HepG2 (cell line): ENCODE measurements around the gene OR10V1. TPM values are rescaled to one million over a fixed set of nuclear protein-coding genes. Genes with fewer than 3 reads are reported as not detected.
A peak's percentile ranks its signal among the peaks of the same experiment; 100 is the strongest.

Source experiments
- CAMTA2 ChIP-seq: sonication (generic); formaldehyde crosslinking; IDR thresholded peaks from 2 replicates; pipeline ENCODE4 v1.4.0; 2020; ENCODE audit warnings: mild to moderate bottlenecking, missing genetic modification reagents, borderline replicate concordance
- CHCHD3 ChIP-seq: sonication (generic); formaldehyde crosslinking; IDR thresholded peaks from 2 replicates; pipeline ENCODE4 v1.8.0; 2022; ENCODE audit warnings: mild to moderate bottlenecking, missing genetic modification reagents, moderate library complexity
- CTCF ChIP-seq: sonication (generic); formaldehyde crosslinking; IDR thresholded peaks from 2 replicates; pipeline ENCODE4 v1.5.0; 2020; ENCODE audit warnings: mild to moderate bottlenecking, missing genetic modification reagents, moderate library complexity
- DMAP1 ChIP-seq: IDR thresholded peaks from 2 replicates; pipeline ENCODE4 v1.6.1; 2016
- ELF3 ChIP-seq: IDR thresholded peaks from 2 replicates; pipeline ENCODE4 v1.6.1; 2016; ENCODE audit warnings: missing genetic modification reagents, missing compliant biosample characterization
- GATAD2A ChIP-seq: IDR thresholded peaks from 2 replicates; pipeline ENCODE4 v1.6.1; 2016
- HMGXB3 ChIP-seq: sonication (generic); formaldehyde crosslinking; IDR thresholded peaks from 2 replicates; pipeline ENCODE4 v1.4.0; 2020; ENCODE audit warnings: missing genetic modification reagents, borderline replicate concordance
- HNRNPH1 ChIP-seq: fragments of 200-400 bp; formaldehyde crosslinking; optimal IDR thresholded peaks from 2 replicates; pipeline ENCODE3; 2017; ENCODE audit warnings: mild to moderate bottlenecking, low read depth, low read length
- KAT7 ChIP-seq: IDR thresholded peaks from 2 replicates; pipeline ENCODE4 v1.6.1; 2018; ENCODE audit warnings: borderline replicate concordance, missing compliant biosample characterization
- NFATC3 ChIP-seq: sonication (generic); formaldehyde crosslinking; IDR thresholded peaks from 2 replicates; pipeline ENCODE4 v1.5.1; 2020; ENCODE audit warnings: mild to moderate bottlenecking, missing genetic modification reagents
- NR2C2 ChIP-seq: sonication (generic); formaldehyde crosslinking; IDR thresholded peaks from 2 replicates; pipeline ENCODE4 v1.4.0; 2020; ENCODE audit warnings: missing genetic modification reagents, mild to moderate bottlenecking, moderate library complexity, borderline replicate concordance
- POLR2AphosphoS5 ChIP-seq: IDR thresholded peaks from 2 replicates; pipeline ENCODE4 v1.6.1; 2012; ENCODE audit warnings: low read depth, low read length
- ZBED4 ChIP-seq: sonication (generic); formaldehyde crosslinking; IDR thresholded peaks from 2 replicates; pipeline ENCODE4 v1.4.0; 2020; ENCODE audit warnings: missing genetic modification reagents, borderline replicate concordance
- ZFP41 ChIP-seq: sonication (generic); formaldehyde crosslinking; IDR thresholded peaks from 2 replicates; pipeline ENCODE4 v1.4.0; 2020; ENCODE audit warnings: mild to moderate bottlenecking, missing genetic modification reagents, borderline replicate concordance
- ZNF281 ChIP-seq: sonication (generic); formaldehyde crosslinking; IDR thresholded peaks from 2 replicates; pipeline ENCODE4 v1.4.0; 2020; ENCODE audit warnings: missing genetic modification reagents, borderline replicate concordance
- ZNF33B ChIP-seq: sonication (generic); formaldehyde crosslinking; IDR thresholded peaks from 2 replicates; pipeline ENCODE4 v1.5.1; 2020; ENCODE audit warnings: mild to moderate bottlenecking, missing genetic modification reagents
- polyA plus RNA-seq, 8 experiments: library from polyadenylated mRNA; depleted of rRNA in 3 of 8; stranded (reverse) in 7 of 8; unstranded in 1 of 8; fragments of >200 nt; fragmentation: Illumina TruSeq in 4 of 8; extraction: Trizol in 4 of 8; gene quantifications; 2 replicates each; pipeline versions ENCODE4 v1.2.1 to v1.2.3, GENCODE V29; 2011 to 2016; ENCODE audit warnings: low read depth in 4 of 8, missing spikeins in 1 of 8, mixed read lengths in 1 of 8; ENCODE audit not compliant: insufficient read depth in 1 of 8
- total RNA-seq, 5 experiments: library from RNA; depleted of rRNA; stranded (reverse); fragments of >200 nt; fragmentation: Illumina TruSeq; extraction: Trizol; gene quantifications; 2 replicates each; pipeline ENCODE4 v1.2.3, GENCODE V29; 2016; ENCODE audit warnings: low read depth in 1 of 5

OR10V1 gene
- total and polyA plus RNA-seq, 2 of the 13 experiments (the other 11 are each of a cell fraction or from before 2014, with no cell fraction given), result not detected

- peak; percentile 25; the same call in 1 of the 2 replicates for TF ChIP-seq ZNF281
- TF ChIP-seq ZFP41 (CRISPR knock-in tag), result no peak
- TF ChIP-seq CAMTA2 (CRISPR knock-in tag), result no peak
- no peak for TF ChIP-seq CHCHD3 (CRISPR knock-in tag)
- TF ChIP-seq KAT7 (CRISPR knock-in tag), result no peak
- TF ChIP-seq NFATC3, result no peak
- peak; percentile 39 for TF ChIP-seq CTCF
- no peak for TF ChIP-seq HNRNPH1
- peak; percentile 20; the same call in 1 of the 2 replicates for TF ChIP-seq GATAD2A (CRISPR knock-in tag)
- peak; percentile 29; the same call in 1 of the 2 replicates for TF ChIP-seq DMAP1 (CRISPR knock-in tag)
- TF ChIP-seq NR2C2, result peak; percentile 39; the same call in 1 of the 2 replicates
- no peak for TF ChIP-seq HMGXB3 (CRISPR knock-in tag)
- no peak for TF ChIP-seq ZNF33B (CRISPR knock-in tag)
- no peak for TF ChIP-seq POLR2AphosphoS5
- TF ChIP-seq ELF3, result no peak
- TF ChIP-seq ZBED4 (CRISPR knock-in tag), result no peak; the same call in 1 of the 2 replicates
Measured at GRCh38 chr11:59755701-59756557, 42.3 kb upstream of the OR10V1 start (continued).
